ENCODE data around the gene PAF1.

- TF ChIP-seq POLR2AphosphoS5 (IDR thresholded peaks at IDR 0.05; ENCODE audit: low read depth, low read length): no peak
- TF ChIP-seq POLR2A (IDR thresholded peaks at IDR 0.05; ENCODE audit: low read depth, low read length): no peak
- TF ChIP-seq TAF1 (IDR thresholded peaks at IDR 0.05; ENCODE audit: low read depth, low read length): no peak
Measured at GRCh38 chr19:39370735-39371134, 20.2 kb downstream of the PAF1 start.
